AG20443 (cell line): Measurements from ENCODE around the gene IER5.

Experiments used
- DNase-seq: peaks from one replicate; pipeline ENCODE4 v3.0.0; 2012; ENCODE audit warnings: low spot score, mixed read lengths

IER5 gene

GRCh38 chr1:181099152-181100014 is 10.9 kb downstream of the IER5 start:
- DNase-seq = no peak

- DNase-seq = no peak
Measured at GRCh38 chr1:181100015-181100905, 11.8 kb downstream of the IER5 start.

GRCh38 chr1:181100934-181101333 is 12.4 kb downstream of the IER5 start:
- DNase-seq = no peak

GRCh38 chr1:181101581-181102226 is 13.2 kb downstream of the IER5 start:
- peak; percentile 30 for DNase-seq

GRCh38 chr1:181102841-181103240 is 14.3 kb downstream of the IER5 start:
- no peak for DNase-seq

GRCh38 chr1:181103399-181103798 is 14.9 kb downstream of the IER5 start:
- DNase-seq = no peak

- DNase-seq = peak; percentile 40
Measured at GRCh38 chr1:181104042-181104789, 15.7 kb downstream of the IER5 start.

- DNase-seq = no peak
Measured at GRCh38 chr1:181104790-181105133, 16.3 kb downstream of the IER5 start.

- peak; percentile 97 for DNase-seq
Measured at GRCh38 chr1:181105134-181106021, 16.9 kb downstream of the IER5 start.

GRCh38 chr1:181106022-181106312 is 17.5 kb downstream of the IER5 start:
- DNase-seq = no peak

- no peak for DNase-seq
Measured at GRCh38 chr1:181106479-181106878, 18.0 kb downstream of the IER5 start.

- no peak for DNase-seq
Measured at GRCh38 chr1:181107711-181108110, 19.2 kb downstream of the IER5 start.

- no peak for DNase-seq
Measured at GRCh38 chr1:181108304-181108867, 19.9 kb downstream of the IER5 start.

- no peak for DNase-seq
Measured at GRCh38 chr1:181110013-181110412, 21.5 kb downstream of the IER5 start.

GRCh38 chr1:181111559-181111958 is 23.1 kb downstream of the IER5 start:
- no peak for DNase-seq

GRCh38 chr1:181112071-181112929 is 23.8 kb downstream of the IER5 start:
- peak; percentile 94 for DNase-seq

- peak; percentile 47 for DNase-seq
Measured at GRCh38 chr1:181113059-181113641, 24.6 kb downstream of the IER5 start.

GRCh38 chr1:181114574-181115367 is 26.3 kb downstream of the IER5 start:
- DNase-seq = no peak

GRCh38 chr1:181115368-181115684 is 26.8 kb downstream of the IER5 start:
- no peak for DNase-seq
